Activated CD4-positive, alpha-beta T cell treated with anti-CD3 and anti-CD28 coated beads, Interleukin-2, amount 50 U/mL, for 1 hour (primary cell): ENCODE results near the gene PNMT.
A peak's percentile ranks its signal among the peaks of the same experiment; 100 is the strongest.

Experiments
- DNase-seq: peaks from one replicate; pipeline ENCODE4 v3.0.0-alpha.2; 2020

The PNMT gene

GRCh38 chr17:39634384-39634871 lies 33.8 kb upstream of the PNMT start:
- no peak for DNase-seq

- no peak for DNase-seq
These were observed 32.6 kb upstream of the PNMT start for GRCh38 chr17:39635614-39636176.

- DNase-seq = no peak
These were observed 31.7 kb upstream of the PNMT start for GRCh38 chr17:39636587-39636926.

DNA sequence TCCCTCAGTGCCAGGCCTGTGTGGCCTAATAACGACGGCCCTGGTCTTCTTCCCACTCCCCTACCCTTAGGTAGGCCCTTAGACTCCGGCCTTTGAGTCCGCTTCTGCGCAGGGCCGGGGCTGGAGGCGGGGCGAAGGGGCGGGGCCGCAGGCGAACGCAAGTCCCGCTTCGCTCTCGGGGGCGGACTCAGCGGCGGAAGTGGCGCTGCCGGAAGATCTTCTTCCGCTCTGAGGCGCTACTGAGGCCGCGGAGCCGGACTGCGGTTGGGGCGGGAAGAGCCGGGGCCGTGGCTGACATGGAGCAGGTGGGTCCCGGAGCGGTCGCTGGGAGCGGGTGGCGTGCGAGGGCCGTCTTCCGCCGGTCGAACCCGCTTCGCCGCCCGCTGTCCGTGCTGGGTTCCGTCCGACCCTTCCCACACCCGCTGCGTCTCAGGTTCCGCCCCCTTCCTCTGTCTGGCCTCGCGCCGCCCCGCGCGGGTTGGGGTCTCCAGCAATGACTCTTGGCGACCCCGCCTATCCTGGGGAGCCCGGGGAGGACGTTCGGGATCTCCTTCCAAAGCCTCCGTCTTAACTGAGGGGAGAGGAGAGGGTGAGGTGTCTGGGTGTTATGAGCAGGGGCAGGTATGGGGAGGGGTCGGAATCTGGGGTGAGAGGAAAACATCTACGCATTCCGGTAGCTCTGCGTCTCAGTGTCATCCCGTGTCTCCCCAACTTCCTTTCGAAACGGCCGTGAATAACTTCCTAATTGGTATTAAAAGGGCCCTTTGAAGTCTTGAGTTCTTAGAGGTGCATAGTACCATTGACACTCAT lies 31.1 kb upstream of the PNMT start, which contains the start of gene STARD3:
STARD3 (plus strand) TSS at position 218 of the 810 bp plus-strand sequence. CDS start 16,388 bp downstream, outside the sequence.
- DNase-seq = peak; percentile 89

- DNase-seq = no peak
These were observed 29.9 kb upstream of the PNMT start for GRCh38 chr17:39638317-39638716.

GRCh38 chr17:39639043-39639442 lies 29.2 kb upstream of the PNMT start:
- no peak for DNase-seq

DNA sequence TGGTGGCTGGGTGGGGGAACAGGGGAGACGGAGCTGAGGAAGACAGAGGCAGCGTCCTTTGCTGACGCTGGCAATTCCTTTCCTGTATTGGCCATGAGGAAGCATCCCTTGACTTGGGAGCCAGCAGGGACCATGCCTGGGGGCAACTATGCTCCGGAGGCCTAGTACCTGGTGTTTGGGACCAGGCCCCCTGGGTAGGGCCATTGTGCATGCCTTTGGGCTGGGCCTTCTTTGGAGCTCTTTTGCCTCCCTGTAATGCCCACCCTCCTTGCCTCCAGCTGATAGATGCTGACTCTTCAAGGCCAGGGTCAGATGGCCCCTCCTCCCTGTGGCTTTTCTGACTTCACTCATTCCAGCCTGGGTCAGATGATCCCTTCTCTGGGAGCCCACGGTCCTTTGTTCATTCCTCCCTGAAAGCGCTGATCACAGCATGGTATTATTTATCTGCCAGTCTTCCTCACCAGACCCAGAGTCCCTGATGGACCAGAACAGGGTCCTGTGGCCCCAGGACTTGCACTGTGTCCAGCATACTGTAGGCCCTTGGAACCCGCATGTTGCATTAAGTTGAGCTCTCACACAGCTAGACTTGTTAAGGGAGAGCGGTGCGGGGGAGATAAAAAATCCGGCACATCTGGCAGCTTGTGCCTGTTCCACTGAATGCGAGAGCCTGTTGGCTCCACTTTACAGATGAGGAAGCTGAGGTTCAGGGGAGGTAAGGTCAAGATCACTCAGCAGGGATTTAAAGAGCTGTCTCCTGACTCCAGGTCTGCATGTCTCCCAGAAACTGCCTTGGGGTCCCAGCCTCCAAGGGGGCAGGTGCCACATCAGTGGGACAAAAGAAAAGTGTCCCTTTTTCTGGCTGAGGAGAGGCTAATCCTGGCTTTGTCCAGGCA lies 28.4 kb upstream of the PNMT start:
- DNase-seq = no peak

GRCh38 chr17:39640591-39641031 lies 27.6 kb upstream of the PNMT start:
- DNase-seq = no peak

- DNase-seq = no peak
These were observed 27.2 kb upstream of the PNMT start for GRCh38 chr17:39641097-39641496.

DNA sequence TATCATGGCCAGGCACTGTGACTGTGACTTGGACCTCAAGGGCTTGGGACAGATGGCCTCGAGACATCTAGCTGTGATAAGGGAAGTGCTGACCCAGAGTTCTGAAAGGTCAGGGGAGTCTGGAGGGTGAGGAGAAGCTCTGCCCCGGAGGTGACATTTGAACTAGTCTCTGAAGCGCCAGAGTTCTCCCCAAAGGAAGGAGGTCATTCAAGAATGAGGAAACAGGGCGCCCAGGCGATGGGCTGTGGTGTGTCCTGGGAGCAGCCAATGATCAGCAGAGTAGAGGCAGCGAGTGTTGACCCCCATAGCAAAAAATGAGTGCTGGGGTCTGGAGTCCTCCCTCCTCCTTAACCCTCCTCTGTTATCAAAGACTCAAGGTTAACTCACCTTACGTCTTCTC lies 26.4 kb upstream of the PNMT start:
- DNase-seq = no peak

DNA sequence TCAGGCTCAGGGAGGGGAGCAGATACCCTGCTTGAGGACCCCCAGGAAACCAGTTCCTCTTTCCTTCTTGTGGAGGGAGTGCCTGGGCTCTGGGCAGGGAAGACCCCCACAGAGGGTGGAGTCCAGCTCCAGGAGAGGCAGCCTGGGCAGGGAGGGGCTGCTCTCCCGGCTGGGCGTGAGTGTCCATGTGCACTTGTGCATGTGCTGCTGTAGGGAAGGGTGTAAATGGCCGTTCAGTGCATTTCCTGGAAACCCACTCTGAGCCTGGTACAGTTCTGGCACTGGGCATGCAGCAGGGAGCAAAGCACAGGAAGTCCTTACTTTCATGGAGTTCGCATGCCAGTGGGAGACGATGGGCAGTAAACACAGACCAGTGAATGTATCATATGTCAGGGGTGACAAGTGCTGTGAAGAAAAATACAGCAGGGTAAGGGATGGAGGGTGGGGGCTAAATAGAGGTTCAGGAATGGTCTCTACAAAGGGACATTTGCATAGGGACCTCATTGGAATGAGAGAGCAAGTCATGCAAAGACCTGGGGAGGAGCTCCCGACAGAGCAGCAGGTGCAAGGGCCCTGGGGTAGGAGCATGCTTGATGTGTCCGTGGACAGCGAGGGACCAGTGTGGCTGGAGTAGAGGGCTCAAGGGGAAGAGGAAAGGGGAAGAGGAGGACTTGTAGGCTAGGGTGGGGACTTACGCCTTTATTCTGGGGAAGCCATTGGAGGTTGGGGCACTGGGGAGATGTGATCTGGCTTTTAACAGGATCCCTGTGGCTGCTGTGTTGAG lies 25.8 kb upstream of the PNMT start:
- no peak for DNase-seq

GRCh38 chr17:39643271-39643670 lies 25.0 kb upstream of the PNMT start:
- DNase-seq = no peak

GRCh38 chr17:39647256-39647655 lies 21.0 kb upstream of the PNMT start:
- no peak for DNase-seq

DNA sequence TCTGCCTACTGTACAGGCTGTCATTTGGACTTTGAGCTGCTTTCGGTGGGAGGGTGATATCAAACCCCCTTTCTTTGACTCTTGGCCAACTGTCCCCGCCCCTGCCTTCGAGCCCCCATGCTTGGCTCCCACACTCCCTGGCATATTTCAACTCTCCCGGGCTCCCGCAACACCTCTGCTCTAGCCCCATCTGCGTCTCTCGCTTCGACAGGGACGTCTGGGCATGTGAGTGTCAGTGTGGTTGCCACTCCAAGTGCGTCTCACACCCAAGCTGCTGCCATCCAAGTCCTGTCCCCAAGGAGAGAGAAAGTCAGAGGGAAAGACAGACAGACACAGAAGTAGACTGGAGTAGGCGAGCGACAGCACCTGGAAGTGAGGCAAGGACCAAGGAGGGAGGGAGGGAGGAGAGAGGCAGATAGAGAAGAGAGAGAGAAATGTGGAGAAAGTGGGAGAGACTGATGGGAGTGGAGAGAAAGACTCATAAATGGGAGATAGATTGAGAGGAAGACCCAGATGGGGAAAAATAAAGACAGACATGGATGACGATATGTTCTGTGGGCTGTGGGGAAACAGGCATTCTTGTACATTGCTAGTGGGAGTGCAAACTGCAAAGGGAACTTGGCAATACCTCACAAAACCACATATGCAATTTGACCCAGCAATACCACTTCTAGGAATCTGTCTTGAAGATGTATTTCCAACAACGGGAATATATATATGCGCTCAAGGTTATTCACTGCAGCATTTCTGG lies 19.5 kb upstream of the PNMT start:
- DNase-seq = no peak

GRCh38 chr17:39650121-39650579 lies 18.1 kb upstream of the PNMT start:
- no peak for DNase-seq

DNA sequence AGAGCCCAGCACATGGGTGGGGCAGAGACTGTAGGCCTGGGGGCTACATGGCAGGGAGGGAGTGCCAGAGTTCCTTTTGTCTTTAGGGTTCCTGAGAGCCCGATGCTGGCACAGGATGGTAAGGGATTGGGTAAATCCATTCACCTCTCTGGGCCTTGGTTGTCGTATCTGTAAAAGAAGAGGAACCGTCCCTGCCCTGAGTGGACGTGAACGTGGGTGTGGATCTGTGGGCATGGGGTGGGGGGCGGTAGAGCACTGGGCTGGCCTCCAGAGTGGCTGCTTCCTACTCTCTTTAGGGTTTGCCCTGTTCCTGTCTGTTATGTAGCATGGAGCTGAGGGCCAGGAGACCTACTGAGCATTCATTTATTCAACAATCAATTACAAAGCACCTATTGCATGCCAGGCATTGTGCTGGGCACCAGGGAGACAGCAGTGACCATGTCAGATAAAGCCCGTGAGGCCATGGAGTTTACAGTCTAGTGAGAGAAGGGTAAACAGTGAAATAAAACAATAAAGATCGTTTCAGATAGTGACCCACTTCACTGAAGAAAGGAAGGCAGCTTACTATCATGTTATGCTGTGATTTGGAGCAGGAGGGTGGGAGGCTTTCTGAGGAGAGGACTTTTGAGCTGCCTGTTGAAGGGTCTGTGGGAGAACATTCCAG lies 16.2 kb upstream of the PNMT start:
- no peak for DNase-seq

DNA sequence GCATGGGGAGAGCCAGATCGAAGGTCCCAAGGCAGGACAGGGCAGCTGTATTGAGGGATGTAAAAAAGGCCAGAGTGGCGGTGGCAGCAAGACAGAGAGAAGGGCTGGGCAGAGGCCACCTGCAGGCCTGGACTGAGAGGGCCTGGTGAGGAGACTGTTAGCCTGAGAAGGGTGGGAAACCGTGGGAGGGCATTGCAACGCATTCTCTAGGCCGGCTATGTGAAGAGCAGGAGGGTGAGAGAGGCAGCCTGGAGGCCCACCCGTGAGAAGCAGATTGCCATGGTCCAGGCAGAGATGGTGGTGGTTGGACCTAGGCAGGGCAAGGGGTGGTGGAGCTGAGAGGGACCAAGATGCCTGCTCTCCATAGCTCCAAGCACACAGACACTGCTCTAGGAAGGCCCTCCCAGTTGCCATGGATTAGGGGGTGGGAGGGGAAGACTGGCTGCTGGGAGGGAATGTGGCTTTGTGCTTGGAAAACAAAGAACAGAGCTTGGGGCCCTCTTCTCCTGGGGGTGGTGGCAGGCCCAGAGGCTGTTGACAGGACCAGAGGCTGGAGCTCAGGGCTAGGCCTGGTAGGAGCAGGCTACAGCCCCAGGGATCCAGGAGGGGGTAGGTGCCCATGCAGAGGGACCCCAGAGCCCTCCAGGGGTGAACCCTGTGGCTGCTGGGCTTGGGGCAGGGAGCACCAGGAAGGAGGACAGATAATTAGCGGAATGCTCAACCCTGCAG lies 15.5 kb upstream of the PNMT start:
- no peak for DNase-seq

DNA sequence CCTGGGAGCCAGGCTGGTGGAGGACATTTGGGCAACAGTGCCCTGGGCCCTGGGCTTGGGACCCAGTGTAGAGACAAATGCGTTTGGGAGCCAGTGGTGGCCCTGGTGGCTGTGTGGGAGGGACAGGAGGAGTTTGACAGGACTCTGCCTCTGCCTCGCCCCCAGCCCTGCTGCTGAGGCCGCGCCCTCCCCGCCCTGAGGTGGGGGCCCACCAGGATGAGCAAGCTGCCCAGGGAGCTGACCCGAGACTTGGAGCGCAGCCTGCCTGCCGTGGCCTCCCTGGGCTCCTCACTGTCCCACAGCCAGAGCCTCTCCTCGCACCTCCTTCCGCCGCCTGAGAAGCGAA lies 15.0 kb upstream of the PNMT start:
- no peak for DNase-seq

DNA sequence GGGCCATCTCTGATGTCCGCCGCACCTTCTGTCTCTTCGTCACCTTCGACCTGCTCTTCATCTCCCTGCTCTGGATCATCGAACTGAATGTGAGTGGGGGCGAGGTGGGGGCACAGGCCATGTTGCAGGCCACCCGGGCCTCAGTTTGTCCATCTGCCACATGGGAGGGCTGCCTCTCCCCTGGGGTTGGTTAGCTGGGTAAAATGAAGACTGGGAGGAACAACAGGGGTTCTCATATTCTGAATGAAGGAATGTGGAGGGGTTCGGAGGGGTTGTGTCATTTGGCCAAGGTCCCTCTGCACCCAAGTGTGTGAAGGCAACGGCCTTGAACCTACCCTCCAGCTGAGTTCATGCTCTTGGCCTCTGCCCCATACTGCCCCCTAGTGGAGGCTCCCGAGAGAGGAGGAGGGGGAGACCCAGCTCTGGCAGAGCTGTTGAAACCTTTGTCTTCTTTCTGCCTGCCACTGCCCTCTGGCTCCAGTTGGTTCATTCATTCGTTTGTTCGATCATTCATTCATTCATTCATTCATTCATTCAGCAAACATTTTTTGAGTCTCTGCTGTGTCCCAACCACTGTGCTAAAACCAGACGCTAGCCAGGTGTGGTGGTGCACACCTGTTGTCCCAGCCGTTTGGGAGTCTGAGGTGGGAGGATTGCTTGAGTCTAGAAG lies 14.5 kb upstream of the PNMT start:
- DNase-seq = peak; percentile 82

GRCh38 chr17:39655105-39655504 lies 13.1 kb upstream of the PNMT start:
- DNase-seq = no peak
